CD4-positive, alpha-beta T cell treated with Interleukin-2 at 100 ng/mL for 4 hours (primary cell): ENCODE measurements around the gene E2F4.

Experiments used
- DNase-seq: peaks from one replicate; pipeline ENCODE4 v3.0.0-alpha.2; 2020; ENCODE audit warnings: low spot score

The E2F4 gene

DNA sequence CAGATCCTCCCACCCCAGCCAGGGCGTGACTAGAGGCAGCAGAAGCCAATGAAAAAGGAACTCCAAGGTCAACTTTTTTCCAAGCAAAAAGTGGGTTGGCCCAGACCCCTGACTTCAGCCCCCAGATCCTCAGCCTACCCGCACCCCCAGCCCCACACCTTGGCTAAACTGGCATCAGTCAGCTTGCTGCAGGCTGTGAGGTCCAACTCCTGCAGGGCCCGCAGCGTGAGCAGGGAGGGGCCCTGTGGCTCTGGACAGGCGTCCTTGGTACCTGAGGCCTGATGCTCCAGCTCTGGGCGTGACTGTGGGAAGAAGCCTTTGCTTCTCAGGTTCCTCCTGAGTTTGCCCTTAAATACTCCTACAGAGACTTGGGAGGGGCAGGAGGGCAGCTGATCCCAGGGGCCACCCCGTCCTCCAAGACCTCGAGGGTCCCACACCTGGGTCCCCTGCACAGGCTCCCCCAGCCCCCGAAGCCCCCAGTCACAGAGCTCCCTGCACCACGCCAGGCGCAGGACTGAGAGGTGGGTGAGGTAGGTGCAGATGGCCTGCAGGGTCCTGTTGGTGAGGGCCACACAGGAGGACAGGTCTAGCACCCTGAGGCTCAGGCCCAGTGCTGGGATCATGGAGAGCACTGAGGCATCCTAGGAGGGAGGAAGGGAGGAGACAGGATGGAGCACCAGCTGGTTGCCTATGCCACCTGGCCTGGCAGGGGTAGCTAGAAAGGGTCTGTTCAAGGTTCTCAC is 16.4 kb downstream of the E2F4 start:
- no peak for DNase-seq

DNA sequence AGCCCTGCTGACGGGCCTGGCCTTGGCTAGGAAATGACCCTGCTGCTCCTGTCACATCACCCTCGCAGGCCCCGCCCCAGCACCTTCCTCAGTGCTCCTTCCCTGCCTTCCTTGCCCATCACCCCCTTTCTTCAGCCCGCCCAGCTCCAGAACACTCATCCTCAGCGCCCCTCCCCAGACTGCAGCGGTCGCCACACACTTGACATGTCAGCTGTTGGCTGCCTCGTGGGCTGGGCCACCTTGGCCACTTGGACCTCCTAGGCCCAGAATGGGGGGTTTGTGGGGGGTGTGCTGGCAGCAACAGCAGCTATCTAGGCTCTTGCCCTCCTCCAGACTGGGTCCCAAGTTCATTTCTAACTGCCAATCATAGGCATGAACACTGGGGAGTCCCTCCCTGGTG is 17.6 kb downstream of the E2F4 start:
- no peak for DNase-seq

DNA sequence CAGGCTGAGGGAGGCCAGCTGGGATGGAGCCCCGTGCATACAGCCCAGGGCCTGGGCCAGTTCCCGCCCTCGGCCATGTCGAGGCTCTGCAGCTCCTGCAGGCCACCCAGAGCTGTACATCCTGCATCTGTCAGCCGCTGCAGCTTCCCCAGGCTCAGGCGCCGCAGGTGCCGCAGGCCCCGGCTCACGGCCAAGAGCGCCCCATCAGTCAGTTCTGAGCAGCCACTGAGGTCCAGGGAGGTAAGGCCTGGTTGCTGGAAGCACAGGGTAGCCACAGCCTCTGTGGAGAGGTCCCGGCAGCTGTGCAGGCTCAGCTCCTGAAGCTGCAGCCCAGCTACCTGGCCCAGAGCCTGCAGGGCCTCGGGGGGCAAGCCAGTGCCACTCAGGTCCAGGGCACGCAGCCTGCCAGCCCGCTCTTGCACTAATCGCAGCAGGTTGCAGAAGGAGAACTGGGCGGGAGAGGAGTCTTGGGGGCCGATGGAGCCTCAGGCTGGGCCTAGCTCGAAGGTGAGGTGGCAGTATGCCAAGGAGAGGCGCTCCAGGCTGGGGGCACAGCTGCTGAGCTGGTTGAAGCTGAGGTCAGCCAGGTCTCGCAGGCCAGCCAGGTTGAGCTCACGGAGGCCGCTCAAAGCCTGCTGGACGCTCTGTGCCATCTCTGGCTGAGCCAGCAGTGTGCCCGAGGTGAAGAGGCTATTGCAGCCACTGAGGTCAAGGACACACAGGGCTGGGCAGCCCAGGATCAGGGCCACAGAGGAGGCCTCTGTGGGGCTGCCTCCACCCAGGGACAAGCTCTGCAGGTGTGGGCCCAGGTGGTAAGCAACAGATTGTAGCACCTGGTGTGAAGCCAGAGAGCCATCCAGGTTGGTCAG is 18.3 kb downstream of the E2F4 start:
- DNase-seq: no peak

DNA sequence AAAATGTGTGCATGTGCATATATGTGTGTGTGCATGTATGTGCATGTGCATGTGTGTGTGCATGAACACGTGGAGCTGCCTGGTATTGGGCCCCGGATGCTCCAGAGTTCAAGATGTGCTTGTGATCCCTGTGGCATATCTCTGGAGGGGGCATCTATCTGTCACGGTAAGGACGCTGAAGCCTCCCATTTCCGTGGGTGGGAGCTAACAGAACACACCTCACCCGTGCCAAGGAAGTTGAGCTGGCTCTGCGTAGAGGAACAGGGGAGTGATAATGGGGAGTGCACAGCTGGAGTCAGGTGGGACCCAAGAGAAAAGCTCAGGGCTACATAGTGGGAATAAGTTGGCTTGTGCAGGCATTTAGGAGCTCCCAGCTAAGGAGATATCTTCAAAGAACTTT is 19.7 kb downstream of the E2F4 start:
- DNase-seq: no peak

DNA sequence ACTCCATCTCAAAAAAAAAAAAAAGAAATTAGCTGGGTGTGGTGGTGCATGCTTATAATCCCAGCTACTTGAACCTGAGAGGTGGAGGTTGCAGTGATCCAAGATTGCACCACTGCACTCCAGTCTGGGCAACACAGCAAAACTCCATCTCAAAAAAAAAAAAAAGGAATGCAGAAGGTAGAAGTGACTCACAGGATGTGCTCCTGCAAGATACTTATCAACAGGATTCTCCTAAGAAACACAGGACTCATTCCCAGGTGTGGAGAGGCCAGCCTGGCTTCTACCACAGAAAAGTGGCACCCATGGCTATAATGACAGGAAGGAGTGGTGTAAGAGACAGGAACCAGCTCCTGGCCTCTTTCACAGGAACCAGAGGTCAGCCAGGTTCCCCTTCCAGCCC is 20.8 kb downstream of the E2F4 start:
- no peak for DNase-seq

DNA sequence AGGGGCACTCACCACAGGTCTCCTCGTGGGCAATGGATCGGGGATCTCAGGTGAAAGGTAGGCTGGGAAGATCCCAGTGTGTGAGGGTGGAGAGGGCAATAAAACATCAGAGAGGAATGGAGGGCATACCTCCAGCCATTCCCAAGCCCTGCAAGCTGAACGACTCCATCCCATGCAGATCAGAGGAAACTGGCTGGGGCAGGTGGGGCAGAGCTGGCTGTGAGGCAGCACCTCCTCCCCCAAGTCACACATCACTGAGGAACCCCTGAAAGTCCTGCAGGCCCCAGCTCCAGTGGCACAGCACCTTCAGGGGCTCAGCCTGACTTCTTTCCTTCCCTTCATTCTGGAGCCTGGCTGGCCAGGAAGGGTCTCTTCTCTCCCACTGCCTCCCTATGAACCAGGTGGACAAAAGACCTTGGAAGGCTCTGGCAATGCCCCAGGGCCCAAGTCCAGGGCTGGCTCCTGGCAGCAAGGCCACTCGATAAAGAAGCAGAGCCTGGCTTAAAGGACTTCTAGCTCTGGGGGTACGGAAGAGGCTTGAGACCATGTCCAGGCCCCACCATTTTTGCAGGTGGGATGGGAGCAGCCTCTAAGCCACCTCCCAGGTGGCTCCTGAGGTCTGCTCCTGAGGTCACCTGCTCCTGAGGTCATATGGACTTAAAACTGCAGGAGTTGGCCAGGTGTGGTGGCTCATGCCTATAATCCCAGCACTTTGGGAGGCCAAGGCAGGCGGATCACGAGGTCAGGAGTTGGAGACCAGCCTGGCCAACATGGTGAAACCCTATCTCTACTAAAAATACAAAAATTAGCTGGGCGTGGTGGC is 21.5 kb downstream of the E2F4 start:
- no peak for DNase-seq

DNA sequence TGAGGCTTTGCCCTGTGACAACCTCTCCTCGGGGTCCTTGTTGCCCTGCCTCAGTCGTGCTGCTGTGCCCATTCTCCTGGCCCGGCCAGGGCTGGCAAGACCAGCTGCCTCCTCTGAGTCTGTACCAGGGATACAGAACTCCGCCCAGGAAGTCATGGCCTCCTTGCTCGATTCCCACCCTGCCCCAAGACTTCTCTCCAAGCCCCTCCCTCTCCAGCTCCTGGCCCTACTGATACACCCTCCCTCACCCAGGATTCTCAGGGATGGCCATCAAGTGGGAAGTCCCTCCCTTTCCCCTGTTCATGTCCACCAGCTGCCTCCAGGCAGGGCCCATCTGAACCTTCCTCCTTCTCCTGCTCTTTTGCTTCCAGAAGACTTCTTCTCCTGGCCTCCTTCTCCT is 23.8 kb downstream of the E2F4 start:
- no peak for DNase-seq

DNA sequence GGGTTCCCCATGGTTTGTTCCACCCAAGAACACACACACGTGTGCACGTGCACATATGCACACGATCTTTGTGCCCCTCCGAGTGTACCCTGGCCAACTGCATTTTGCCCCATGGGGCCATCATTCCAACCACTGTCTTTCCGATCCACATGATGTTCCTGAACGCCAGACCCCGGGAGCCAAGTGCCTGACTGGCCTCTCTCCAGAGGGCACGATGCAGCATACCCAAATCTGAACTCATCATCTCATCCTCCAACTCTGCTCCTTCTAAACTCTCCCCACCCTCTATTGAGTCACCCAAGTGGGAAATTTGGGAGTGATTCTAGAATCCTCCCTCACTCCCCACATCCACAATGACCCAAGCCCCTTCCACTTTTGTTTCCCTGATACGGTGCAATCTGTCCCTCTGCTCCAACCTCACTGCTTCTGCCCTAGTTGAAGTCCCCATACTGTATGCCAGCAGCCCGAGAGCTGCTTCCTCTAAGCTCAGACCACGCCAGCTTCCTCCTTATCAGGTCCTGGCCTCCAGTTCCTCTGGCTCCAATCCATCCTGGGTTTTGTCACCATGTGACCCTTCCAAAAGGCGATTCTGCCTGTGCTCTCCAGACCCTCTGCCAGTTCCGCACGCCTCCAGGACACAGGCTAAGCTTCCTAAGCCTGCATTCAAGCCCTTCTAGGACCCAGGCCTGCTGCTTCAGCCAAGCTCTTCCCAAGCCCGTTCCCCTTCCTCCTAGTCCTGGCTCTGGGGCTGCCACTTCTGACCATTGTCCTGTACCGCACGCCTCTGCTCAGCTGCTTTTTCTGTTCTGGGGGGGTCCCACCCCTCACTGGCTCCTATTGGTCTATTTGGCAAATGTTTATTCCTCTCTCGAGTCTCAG is 24.9 kb downstream of the E2F4 start:
- DNase-seq: no peak

DNA sequence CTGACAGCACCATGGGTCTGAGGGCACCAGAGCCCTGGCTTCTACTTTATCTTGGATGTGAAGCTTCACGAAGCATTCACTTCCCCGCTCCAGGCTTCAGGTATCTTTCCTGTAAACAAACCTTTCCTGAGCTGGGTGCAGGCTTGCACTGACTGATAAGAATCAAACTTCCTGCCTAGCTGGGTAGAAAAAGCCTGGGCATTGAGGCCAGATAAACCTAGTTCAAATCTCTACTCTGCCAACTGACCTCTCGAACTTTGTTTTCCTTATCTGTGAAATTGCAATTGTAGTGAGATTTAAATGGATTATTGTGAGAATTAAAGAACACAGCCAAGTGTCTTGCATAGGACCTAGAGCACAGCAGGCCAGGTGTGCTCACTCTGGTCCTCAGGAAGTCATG is 32.0 kb downstream of the E2F4 start:
- no peak for DNase-seq

DNA sequence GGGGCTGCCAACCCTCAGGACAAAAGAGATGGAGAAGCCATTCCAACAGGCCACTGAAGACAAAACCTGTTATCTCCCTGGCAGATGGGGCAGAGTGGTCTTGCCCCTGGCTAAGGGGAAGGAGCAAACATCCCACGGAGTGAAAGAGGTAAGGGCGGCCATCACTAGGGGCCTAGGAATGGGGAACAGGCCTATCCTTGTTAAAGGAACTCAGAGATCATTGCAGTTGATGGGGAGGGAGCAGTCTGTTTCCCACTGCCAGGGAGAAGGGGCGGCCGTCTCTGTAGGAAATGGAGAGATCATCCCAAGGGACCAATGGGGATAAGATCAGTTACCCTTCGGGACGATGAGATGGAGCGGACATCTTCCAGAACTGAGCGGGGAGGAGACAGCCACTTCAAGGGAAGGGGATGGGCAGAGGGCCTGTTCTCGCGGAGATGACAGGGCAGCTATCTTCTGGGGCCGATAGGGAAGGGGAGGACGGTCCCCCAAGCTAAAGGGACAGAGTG is 34.4 kb downstream of the E2F4 start:
- no peak for DNase-seq

DNA sequence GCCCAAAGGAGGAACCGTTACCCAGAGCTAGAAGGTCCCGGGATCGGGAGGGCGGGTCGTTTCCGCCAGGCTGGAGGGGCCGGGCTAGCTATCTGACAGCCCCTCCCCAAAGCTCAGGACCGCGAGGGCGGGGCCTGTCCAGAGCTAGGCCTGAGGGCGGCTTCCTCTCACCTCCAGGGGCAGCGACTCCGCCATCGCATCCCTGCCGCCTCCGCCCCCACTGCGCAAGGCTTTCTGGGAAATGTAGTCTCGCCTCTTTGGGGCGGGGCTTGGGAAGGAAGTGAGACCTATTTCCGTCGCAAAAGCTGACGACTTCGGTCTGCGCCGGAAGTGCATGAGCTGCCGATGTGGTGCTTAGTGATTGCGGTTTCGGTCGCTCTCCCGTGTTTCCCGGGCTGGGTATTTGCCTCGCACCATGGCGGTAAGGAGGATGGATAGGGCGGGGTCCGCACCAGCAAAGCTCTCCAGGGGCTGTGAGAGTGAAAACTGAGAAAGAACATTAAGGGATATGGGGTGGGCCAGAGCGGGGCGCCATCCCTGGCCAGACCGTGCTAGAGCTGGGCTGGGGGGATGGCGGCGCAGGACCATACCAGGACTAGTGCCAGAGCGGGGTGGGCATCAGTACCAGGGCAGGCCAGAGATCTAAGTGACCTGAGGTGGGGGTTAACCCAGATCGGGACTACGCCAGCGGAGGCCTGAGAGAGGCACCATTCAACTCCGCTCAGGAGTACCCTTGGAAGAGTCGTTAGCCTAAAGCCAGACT is 35.0 kb downstream of the E2F4 start, which contains the start of gene TMEM208:
Gene TMEM208 (plus strand): TSS at position 327 of the 763 bp plus-strand sequence. CDS start 89 bp downstream, at position 416.
- peak; percentile 98 for DNase-seq

DNA sequence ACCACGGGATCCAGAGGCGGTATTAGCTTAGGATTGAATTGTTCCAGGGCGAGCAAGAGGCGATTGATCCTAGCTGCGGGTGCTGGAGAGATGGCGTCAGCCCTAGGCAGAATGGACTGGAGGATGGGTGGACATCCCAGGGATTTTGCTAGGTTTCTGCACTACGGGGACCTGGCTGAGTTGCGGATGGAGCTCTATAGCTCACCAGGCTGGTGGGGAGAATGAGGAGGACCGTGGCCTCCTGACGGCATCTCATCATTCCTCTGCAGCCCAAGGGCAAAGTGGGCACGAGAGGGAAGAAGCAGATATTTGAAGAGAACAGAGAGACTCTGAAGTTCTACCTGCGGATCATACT is 35.6 kb downstream of the E2F4 start:
- no peak for DNase-seq

DNA sequence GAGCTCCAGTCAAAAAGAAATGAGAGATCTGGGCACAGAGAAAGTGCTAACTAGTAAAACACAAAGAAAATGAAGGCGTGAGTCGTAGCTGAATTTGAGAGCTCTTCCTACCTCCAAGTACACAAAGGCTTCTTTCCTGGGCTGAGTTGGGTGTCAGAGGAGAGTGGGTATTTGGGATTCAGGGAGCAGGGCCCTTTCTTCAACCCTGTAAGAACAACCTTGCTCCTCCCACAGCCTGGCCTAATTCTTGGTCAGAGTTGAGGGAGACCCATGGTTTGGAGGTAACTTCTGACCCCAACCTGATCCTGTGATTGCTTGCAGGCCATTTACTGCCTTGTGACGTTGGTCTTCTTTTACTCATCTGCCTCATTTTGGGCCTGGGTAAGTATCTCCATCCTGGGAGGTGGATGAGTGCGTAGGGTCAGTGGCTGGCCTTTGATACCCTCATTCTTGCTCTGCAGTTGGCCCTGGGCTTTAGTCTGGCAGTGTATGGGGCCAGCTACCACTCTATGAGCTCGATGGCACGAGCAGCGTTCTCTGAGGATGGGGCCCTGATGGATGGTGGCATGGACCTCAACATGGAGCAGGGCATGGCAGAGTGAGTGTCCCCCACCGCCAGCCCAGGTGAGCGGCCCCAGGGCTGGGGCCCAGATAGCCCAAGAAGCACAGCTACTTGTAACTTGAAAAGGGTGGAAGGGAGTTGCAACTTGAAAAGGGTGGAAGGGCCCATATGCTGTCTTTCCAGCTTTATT is 36.3 kb downstream of the E2F4 start:
- DNase-seq: no peak

DNA sequence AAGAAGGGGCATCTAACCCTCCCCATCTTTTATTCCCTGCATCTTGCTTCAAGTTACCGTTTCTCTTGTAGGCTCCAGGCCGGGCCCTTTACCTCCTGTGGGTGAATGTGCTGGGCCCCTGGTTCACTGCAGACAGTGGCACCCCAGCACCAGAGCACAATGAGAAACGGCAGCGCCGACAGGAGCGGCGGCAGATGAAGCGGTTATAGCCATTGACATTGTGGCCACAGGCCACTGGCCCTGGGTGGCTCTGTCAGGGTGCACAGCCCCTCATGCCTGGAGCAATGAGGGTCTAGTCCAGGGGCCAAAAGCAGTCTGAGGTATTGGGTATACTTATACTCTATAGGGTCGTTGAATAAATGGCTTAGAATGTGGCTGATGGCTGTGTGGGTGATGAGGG is 37.0 kb downstream of the E2F4 start:
- no peak for DNase-seq

DNA sequence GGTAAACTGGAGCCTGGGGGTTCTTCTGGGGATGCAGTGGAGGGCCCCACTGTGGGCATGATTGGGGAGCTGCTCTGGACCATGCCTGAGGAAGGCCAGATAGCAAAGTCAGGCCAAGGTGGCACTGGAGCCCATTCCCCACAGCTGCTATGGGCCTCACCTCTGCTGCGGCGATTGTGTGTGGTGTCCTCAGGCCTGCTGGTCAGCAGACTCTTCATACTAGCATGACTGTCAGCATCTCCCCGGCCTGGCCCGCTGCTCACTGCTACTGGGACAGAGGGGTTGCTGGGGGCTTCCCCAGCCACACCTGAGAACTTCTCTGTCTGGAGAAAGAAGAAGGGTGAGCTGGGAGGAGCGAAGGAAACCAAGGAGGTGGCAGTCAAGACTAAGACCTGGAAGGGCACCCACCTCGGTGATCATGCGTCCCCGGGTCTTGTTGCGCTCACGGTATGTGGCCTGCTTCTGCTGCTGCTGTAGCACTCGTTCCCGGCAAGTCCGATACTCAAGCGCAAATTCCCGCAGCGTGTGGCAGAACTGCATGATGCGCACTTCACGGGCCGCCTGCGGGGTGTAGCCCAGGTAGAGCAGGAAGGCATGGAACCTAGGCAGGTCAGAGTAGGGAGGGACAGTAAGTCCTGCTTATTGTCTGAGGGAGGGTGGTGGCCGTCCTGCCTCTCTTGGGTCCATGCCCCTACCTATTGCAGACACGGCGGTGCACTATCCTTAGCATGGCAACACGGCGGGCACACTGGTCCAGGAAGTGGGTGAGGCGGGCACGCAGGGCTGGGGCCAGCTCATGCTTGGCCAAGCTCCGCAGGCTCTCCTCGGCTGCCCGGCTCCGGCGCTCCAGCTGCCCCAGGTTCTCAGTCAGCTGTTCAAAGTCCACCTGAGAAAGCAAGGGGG is 38.2 kb downstream of the E2F4 start:
- no peak for DNase-seq

DNA sequence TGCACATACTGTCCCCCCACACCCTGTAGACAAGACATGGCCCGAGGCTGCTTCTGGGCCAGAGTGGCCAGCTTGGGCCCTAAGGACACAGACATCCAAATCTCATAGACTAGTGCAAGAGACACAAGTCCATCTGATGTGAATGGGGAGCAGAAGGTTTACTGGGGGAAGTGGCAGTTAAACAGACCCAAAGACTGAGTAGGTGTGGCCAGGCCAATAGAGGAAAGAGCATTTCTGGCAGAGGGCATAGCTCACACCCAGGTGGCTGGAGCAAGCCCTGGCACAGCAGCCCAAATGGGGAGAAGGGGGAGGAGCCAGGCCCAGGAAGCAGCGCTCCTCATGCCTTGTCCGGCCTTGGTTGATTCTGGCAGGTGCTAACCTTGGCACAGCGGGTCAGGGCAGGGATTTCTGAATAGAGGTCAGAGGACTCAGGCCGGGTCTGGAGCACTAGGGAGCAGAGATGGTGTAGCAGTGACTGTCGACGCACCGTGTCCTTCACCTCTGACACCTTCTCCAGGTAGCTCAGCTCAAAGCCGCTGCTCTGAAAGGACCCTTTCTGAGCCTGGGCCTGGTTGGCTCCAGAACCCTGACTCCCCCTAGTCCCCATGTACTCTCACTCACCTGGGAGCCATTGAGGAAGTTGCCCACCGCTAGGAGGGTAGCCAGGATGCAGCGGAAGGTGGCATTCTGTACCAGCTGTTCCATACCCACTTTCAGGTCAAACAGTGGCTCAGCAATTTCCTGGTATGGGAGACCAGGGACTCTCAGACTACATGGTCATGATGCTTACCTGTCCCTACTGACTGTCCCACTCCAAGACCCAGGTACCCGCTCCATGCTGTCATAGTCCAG is 39.1 kb downstream of the E2F4 start:
- DNase-seq: no peak

DNA sequence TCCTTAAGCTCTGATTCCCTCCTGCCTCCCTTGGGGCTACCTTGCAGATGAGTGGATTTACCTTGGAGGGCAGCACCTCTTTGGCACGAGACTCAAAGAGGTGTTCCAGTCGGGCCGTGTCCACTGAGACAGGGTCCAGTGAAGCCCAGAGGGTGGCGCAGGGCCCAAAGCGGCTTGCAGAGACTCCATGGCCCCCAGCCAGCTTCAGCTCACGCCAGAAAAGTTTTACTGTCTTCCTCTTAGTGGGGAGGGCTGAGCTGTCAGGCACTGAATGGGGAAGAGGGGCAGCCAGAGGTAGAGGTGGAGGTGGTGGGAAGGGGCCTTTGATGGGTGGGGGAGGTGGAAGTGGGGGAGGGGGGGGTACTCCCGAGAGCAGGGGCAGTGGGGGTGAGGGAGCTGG is 41.6 kb downstream of the E2F4 start:
- DNase-seq: no peak

DNA sequence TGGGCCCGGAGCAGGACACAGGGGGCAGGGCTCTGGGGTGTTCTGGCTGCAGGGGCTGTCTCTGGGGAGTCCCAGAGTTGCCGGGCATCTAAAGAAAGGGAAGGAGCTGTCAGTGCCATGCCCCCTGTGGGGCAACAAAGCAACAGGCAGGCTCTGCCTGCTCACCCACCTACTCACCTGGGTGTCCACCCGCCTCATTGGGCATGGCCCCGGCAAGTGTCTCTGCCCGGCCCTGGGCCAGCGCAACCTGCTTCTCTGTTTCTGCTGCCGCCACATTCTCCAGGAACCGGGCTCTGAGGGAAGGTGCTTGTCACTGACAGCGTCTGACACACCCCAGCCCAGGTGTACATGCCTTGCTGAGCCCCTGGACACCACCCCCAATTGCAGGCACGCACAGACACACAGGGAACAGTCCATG is 42.2 kb downstream of the E2F4 start:
- no peak for DNase-seq
